ENCODE measurements around the gene SUPT3H. TPM values are rescaled to one million over a fixed set of nuclear protein-coding genes. Genes with fewer than 3 reads are reported as not detected.

SUPT3H gene
- total and polyA plus RNA-seq, 2 of the 8 experiments (the other 6 are each of a cell fraction or from before 2014, with no cell fraction given), result 18.8 to 23.0 TPM

GRCh38 chr6:44965708-44966107 lies 412.0 kb downstream of the SUPT3H start:
- DNase-seq (ENCODE audit: low read depth in 1 of 2, low spot score in 2 of 2) (no peak), FAIRE-seq (no peak)
- Histone ChIP-seq H2BK15ac (ENCODE audit: low read length) (no peak overlapping the region), H4K91ac (replicated peaks; ENCODE audit: insufficient read length, low read length) (no peak overlapping the region), H3K56ac (replicated peaks; ENCODE audit: insufficient read length, low read depth, low read length) (no peak overlapping the region), H3K4me1 (replicated peaks in 1 of 4; ENCODE audit: control insufficient read depth in 3 of 4, insufficient read depth in 4 of 4, low read length in 3 of 4) (no peaks in the 10 kb centered on the region), H3K79me2 (ENCODE audit: control insufficient read depth in 1 of 2, insufficient read depth in 2 of 2, low read length in 2 of 2) (no peaks in the 10 kb centered on the region), H3K36me3 (ENCODE audit: control insufficient read depth in 2 of 4, insufficient read depth in 4 of 4, low read length in 3 of 4) (no peaks in the 10 kb centered on the region), H3K4ac (replicated peaks; ENCODE audit: insufficient read length, low read depth, low read length) (no peak overlapping the region), H3K27ac (ENCODE audit: low read depth, low read length) (no peak overlapping the region), H3K4me2 (ENCODE audit: insufficient read depth in 1 of 2, low read depth in 2 of 2, low read length in 2 of 2) (no peak overlapping the region), H3K9ac (replicated peaks in 1 of 4; ENCODE audit: extremely low read depth in 1 of 4, low read depth in 3 of 4, low read length in 3 of 4) (no peak overlapping the region), H2BK20ac (ENCODE audit: low read length) (no peak overlapping the region), H3K9me3 (ENCODE audit: insufficient read depth in 2 of 2, low read depth in 1 of 2, low read length in 1 of 2) (no peaks in the 10 kb centered on the region), H4K8ac (ENCODE audit: extremely low read depth, insufficient read depth, low read length) (no peak overlapping the region), H3K27me3 (replicated peaks in 1 of 4; ENCODE audit: control insufficient read depth in 3 of 4, extremely low read depth in 1 of 4, insufficient read depth in 3 of 4, low read length in 3 of 4) (no peaks in the 10 kb centered on the region), H3K79me1 (ENCODE audit: low read depth, low read length) (no peaks in the 10 kb centered on the region), H3K14ac (ENCODE audit: insufficient read length) (no peak overlapping the region), H4K5ac (ENCODE audit: insufficient read length, low read depth, low read length) (no peak overlapping the region), H3K18ac (ENCODE audit: extremely low read depth, low read length) (no peak overlapping the region), H4K20me1 (replicated peaks in 1 of 2; ENCODE audit: control insufficient read depth in 1 of 2, insufficient read depth in 2 of 2, low read length in 2 of 2) (no peaks in the 10 kb centered on the region), H3K4me3 (ENCODE audit: extremely low read depth in 1 of 4, insufficient read depth in 2 of 4, low read depth in 3 of 4, low read length in 4 of 4) (no peak overlapping the region), H3K23ac (ENCODE audit: insufficient read length) (no peak overlapping the region), H2BK12ac (ENCODE audit: low read depth, low read length) (no peak overlapping the region), H3K23me2 (ENCODE audit: low read depth, low read length) (peaks cover 1% of the 10 kb centered on the region; the same call in 1 of the 2 replicates), H2AK5ac (ENCODE audit: low read depth, low read length) (no peak overlapping the region), H2BK5ac (ENCODE audit: low read depth, low read length) (no peak overlapping the region), H2BK120ac (replicated peaks; ENCODE audit: low read depth, low read length) (no peak overlapping the region), H2AFZ (ENCODE audit: low read length) (no peak overlapping the region)
- 89% methylated on average over 4 of the region's 4 CpGs; no CpG with 5 or more reads in 1 of the 2 experiments for WGBS, 2 experiments (ENCODE audit: extremely low coverage in 1 of 2, insufficient coverage in 1 of 2, insufficient read length in 1 of 2, insufficient replicate concordance in 2 of 2, low coverage in 1 of 2, low lambda C conversion rate in 2 of 2, missing lambda C conversion rate in 1 of 2)
- POLR2A ChIA-PET (ENCODE audit: partially characterized antibody), result no interaction called here
- CTCF ChIA-PET (ENCODE audit: partially characterized antibody), result interaction anchor here (0.9 kb wide), 1 partner anchor 310 kb away, joined by 3 read pairs; no protein-coding TSS in a partner anchor
- TF ChIP-seq NANOG (IDR thresholded peaks at IDR 0.05; ENCODE audit: insufficient read depth, low read depth, low read length, poor library complexity, severe bottlenecking), result no peak
- TF ChIP-seq TCF12 (IDR thresholded peaks at IDR 0.05; ENCODE audit: low read depth, low read length), result no peak
- TF ChIP-seq RBBP5 (IDR thresholded peaks at IDR 0.05; ENCODE audit: borderline replicate concordance, low read depth, low read length), result no peak
- TF ChIP-seq BRCA1 (IDR thresholded peaks at IDR 0.05; ENCODE audit: low read depth, low read length), result no peak
- TF ChIP-seq TAF1 (IDR thresholded peaks at IDR 0.05; ENCODE audit: low read depth, low read length), result no peak
- no peak for TF ChIP-seq POLR2A (IDR thresholded peaks at IDR 0.05; ENCODE audit: control extremely low read depth in 1 of 2, low read depth in 2 of 2, low read length in 2 of 2)
- TF ChIP-seq EZH2 (IDR thresholded peaks at IDR 0.05; ENCODE audit: low read depth, low read length, severe bottlenecking), result no peak
- no peak for TF ChIP-seq SUZ12 (IDR thresholded peaks at IDR 0.05; ENCODE audit: low read length)
- TF ChIP-seq FOSL1 (IDR thresholded peaks at IDR 0.05; ENCODE audit: insufficient read depth, low read depth, low read length), result no peak
- TF ChIP-seq MAFK (IDR thresholded peaks at IDR 0.05; ENCODE audit: low read depth, low read length), result no peak
- no peak for TF ChIP-seq TAF7 (optimal IDR thresholded peaks at IDR 0.05; ENCODE audit: borderline replicate concordance, low read depth, low read length)
- TF ChIP-seq MAX (IDR thresholded peaks at IDR 0.05), result no peak
- no peak for TF ChIP-seq SP2 (IDR thresholded peaks at IDR 0.05; ENCODE audit: low read length)
- TF ChIP-seq SIRT6 (IDR thresholded peaks at IDR 0.05; ENCODE audit: low read length), result no peak
- no peak for TF ChIP-seq CTBP2 (IDR thresholded peaks at IDR 0.05; ENCODE audit: borderline replicate concordance, insufficient read depth, insufficient read length, low read length)
- no peak for TF ChIP-seq SIX5 (IDR thresholded peaks at IDR 0.05; ENCODE audit: low read depth, low read length)
